Measurements from ENCODE around the gene SPTBN1. TPM values are rescaled to one million over a fixed set of nuclear protein-coding genes. Genes with fewer than 3 reads are reported as not detected.
A peak's percentile ranks its signal among the peaks of the same experiment; 100 is the strongest.

SPTBN1 gene
- total and polyA plus RNA-seq, 9 of the 15 experiments (the other 6 are each of a cell fraction or from before 2014, with no cell fraction given) = 8.9 to 66.8 (median 31.4) TPM

DNA sequence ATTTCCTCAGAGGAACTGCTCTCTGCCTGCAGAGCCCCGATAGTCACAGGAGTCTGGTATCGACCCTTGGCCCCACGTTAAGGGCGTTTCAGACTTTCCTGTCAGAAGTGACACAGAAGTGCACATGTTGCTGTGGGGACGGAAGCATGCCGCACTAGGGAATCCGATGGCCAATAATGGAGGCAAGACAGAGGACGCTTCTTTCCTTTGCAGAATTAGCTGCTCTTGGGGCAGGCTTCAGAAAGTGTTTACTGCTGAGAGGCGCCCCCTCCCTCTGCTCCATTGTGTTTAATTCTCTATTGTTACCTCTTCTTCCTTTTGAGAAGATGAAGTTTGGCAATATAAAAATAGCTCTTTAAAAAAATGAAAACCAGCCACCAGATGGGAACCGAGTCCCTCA lies 148.7 kb downstream of the SPTBN1 start:
- Histone ChIP-seq H4K20me1 (replicated peaks; ENCODE audit: control insufficient read depth, insufficient read depth, low read length) (no peaks in the 10 kb centered on the region), H3K4me3 (no peak overlapping the region), H3K4me2 (ENCODE audit: insufficient read depth, low read length) (peak overlapping the region; percentile 6; the same call in 1 of the 2 replicates), H3K9me1 (ENCODE audit: control insufficient read depth, insufficient read depth, low read length) (no peaks in the 10 kb centered on the region), H3K27me3 (ENCODE audit: control insufficient read depth in 2 of 2, insufficient read depth in 2 of 2, low read length in 2 of 2) (no peaks in the 10 kb centered on the region), H3K36me3 (ENCODE audit: control insufficient read depth, insufficient read depth, low read length) (peaks cover 3% of the 10 kb centered on the region; the same call in 1 of the 3 replicates), H3K9ac (ENCODE audit: insufficient read depth in 1 of 2, low read depth in 2 of 2, low read length in 2 of 2) (peak overlapping the region in 1 of 2 experiments; percentile 45; a peak in 1 of 4 replicates), H3K27ac (ENCODE audit: extremely low read depth, low read depth, low read length) (no peak overlapping the region), H2AFZ (ENCODE audit: low read depth, low read length) (no peak overlapping the region; the same call in 1 of the 2 replicates), H3K79me2 (ENCODE audit: control insufficient read depth, insufficient read depth, low read length) (peaks cover 79% of the 10 kb centered on the region), H3K4me1 (replicated peaks in 1 of 2; ENCODE audit: control insufficient read depth in 2 of 2, insufficient read depth in 2 of 2, low read length in 2 of 2) (peaks cover 13 to 46% of the 10 kb centered on the region in 2 experiments), H3K9me3 (replicated peaks; ENCODE audit: control insufficient read depth, insufficient read depth, low read depth, low read length) (no peaks in the 10 kb centered on the region)
- ATAC-seq (no peak), DNase-seq (ENCODE audit: extremely low read depth in 1 of 4, low spot score in 3 of 4) (no peak), FAIRE-seq (no peak)
- BruUV-seq (replicated peaks) = no TSS peak
- ChIA-PET POLR2A (interaction anchor here (0.6 to 2.3 kb wide), 9 partner anchors 8 to 101 kb away, joined by 3 to 5 read pairs (median 3); no protein-coding TSS in a partner anchor), CTCF (ENCODE audit: low intra/inter-chr PET ratio) (no interaction called here)
- WGBS (ENCODE audit: insufficient coverage, low coverage, missing lambda C conversion rate) = 57% methylated on average over 10 of the region's 10 CpGs
- intact Hi-C loops (cut with micrococcal nuclease) = loop anchor here (5.0 kb wide), 1 partner anchor 83 kb away; no protein-coding TSS in a partner anchor
- TF ChIP-seq, protein P1, sequence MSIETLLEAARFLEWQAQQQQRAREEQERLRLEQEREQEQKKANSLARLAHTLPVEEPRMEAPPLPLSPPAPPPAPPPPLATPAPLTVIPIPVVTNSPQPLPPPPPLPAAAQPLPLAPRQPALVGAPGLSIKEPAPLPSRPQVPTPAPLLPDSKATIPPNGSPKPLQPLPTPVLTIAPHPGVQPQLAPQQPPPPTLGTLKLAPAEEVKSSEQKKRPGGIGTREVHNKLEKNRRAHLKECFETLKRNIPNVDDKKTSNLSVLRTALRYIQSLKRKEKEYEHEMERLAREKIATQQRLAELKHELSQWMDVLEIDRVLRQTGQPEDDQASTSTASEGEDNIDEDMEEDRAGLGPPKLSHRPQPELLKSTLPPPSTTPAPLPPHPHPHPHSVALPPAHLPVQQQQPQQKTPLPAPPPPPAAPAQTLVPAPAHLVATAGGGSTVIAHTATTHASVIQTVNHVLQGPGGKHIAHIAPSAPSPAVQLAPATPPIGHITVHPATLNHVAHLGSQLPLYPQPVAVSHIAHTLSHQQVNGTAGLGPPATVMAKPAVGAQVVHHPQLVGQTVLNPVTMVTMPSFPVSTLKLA (conservative IDR thresholded peaks at IDR 0.05) = 0 out of 4 replicates have a peak, but pooled peaks of 1 of the 2 experiments have one; percentile 25
- TF ChIP-seq EWSR1 (IDR thresholded peaks at IDR 0.05; ENCODE audit: borderline replicate concordance, low read depth, partially characterized antibody) (no peak), ZNF586 (CRISPR knock-in tag; conservative IDR thresholded peaks at IDR 0.05) (no peak), CAMTA2 (CRISPR knock-in tag; conservative IDR thresholded peaks at IDR 0.05) (no peak), NR3C1 (CRISPR knock-in tag; IDR thresholded peaks at IDR 0.05) (no peak)
- TF ChIP-seq, protein P2, sequence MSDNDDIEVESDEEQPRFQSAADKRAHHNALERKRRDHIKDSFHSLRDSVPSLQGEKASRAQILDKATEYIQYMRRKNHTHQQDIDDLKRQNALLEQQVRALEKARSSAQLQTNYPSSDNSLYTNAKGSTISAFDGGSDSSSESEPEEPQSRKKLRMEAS (CRISPR knock-in tag; IDR thresholded peaks at IDR 0.05) = peak; percentile 84
- in situ Hi-C loops (cut with MboI) = no loop called here

Measured in K562 (cell line).